ENCODE measurements around the gene SSH3.
A peak's percentile ranks its signal among the peaks of the same experiment; 100 is the strongest.

The SSH3 gene

GRCh38 chr11:67264260-67264659 lies 39.1 kb upstream of the SSH3 start:
- H3K27me3 ChIP-seq (ENCODE audit: control insufficient read depth, insufficient read depth, low read length) = no peaks in the 10 kb centered on the region
- H3K4me3 ChIP-seq (ENCODE audit: low read length) = no peak overlapping the region
- no peak overlapping the region for H3K27ac ChIP-seq (ENCODE audit: low read depth, low read length)
- H3K36me3 ChIP-seq (ENCODE audit: control insufficient read depth, insufficient read depth, low read length) = peaks cover 2% of the 10 kb centered on the region
- H3K9ac ChIP-seq (ENCODE audit: low read length) = no peak overlapping the region
- H3K4me1 ChIP-seq (ENCODE audit: control insufficient read depth, insufficient read depth, low read length) = peaks cover 10% of the 10 kb centered on the region

GRCh38 chr11:67264877-67265632 lies 38.3 kb upstream of the SSH3 start:
- Histone ChIP-seq H3K9ac (ENCODE audit: low read length) (no peak overlapping the region), H3K4me1 (ENCODE audit: control insufficient read depth, insufficient read depth, low read length) (peaks cover 18% of the 10 kb centered on the region), H3K27ac (ENCODE audit: low read depth, low read length) (no peak overlapping the region), H3K36me3 (ENCODE audit: control insufficient read depth, insufficient read depth, low read length) (peaks cover 2% of the 10 kb centered on the region), H3K27me3 (ENCODE audit: control insufficient read depth, insufficient read depth, low read length) (no peaks in the 10 kb centered on the region), H3K4me3 (ENCODE audit: low read length) (no peak overlapping the region)

- Histone ChIP-seq H3K4me3 (ENCODE audit: low read length) (peak overlapping the region; percentile 16), H3K4me1 (ENCODE audit: control insufficient read depth, insufficient read depth, low read length) (peaks cover 26% of the 10 kb centered on the region), H3K9ac (ENCODE audit: low read length) (no peak overlapping the region)
Measured at GRCh38 chr11:67265633-67266448, 37.5 kb upstream of the SSH3 start.

GRCh38 chr11:67266449-67267187 lies 36.7 kb upstream of the SSH3 start, which contains the start of gene GRK2:
GRK2 (plus strand) TSS chr11:67266473; CDS start chr11:67266700, 227 bp downstream.
- H3K4me1 ChIP-seq (ENCODE audit: control insufficient read depth, insufficient read depth, low read length) = peaks cover 27% of the 10 kb centered on the region

More at GRCh38 chr11:67265633-67266448, 37.5 kb upstream of the SSH3 start:
- Histone ChIP-seq H3K27me3 (ENCODE audit: control insufficient read depth, insufficient read depth, low read length) (no peaks in the 10 kb centered on the region), H3K27ac (ENCODE audit: low read depth, low read length) (peak overlapping the region; percentile 52), H3K36me3 (ENCODE audit: control insufficient read depth, insufficient read depth, low read length) (peaks cover 2% of the 10 kb centered on the region)

GRCh38 chr11:67267188-67268080 lies 35.9 kb upstream of the SSH3 start:
- Histone ChIP-seq H3K9ac (ENCODE audit: low read length) (peak overlapping the region; percentile 41), H3K27me3 (ENCODE audit: control insufficient read depth, insufficient read depth, low read length) (no peaks in the 10 kb centered on the region), H3K27ac (ENCODE audit: low read depth, low read length) (peak overlapping the region; percentile 42), H3K36me3 (ENCODE audit: control insufficient read depth, insufficient read depth, low read length) (peaks cover 2% of the 10 kb centered on the region), H3K4me3 (ENCODE audit: low read length) (peak overlapping the region; percentile 84), H3K4me1 (ENCODE audit: control insufficient read depth, insufficient read depth, low read length) (peaks cover 27% of the 10 kb centered on the region)

More at GRCh38 chr11:67266449-67267187, 36.7 kb upstream of the SSH3 start, which contains the start of gene GRK2:
- peaks cover 2% of the 10 kb centered on the region for H3K36me3 ChIP-seq (ENCODE audit: control insufficient read depth, insufficient read depth, low read length)
- H3K27me3 ChIP-seq (ENCODE audit: control insufficient read depth, insufficient read depth, low read length) = no peaks in the 10 kb centered on the region
- H3K4me3 ChIP-seq (ENCODE audit: low read length) = peak within 1 kb of the TSS; percentile 84
- H3K27ac ChIP-seq (ENCODE audit: low read depth, low read length) = peak within 1 kb of the TSS; percentile 52
- peak within 1 kb of the TSS; percentile 41 for H3K9ac ChIP-seq (ENCODE audit: low read length)

GRCh38 chr11:67268081-67268961 lies 35.0 kb upstream of the SSH3 start:
- Histone ChIP-seq H3K4me3 (ENCODE audit: low read length) (peak overlapping the region; percentile 84), H3K27ac (ENCODE audit: low read depth, low read length) (peak overlapping the region; percentile 42), H3K4me1 (ENCODE audit: control insufficient read depth, insufficient read depth, low read length) (peaks cover 31% of the 10 kb centered on the region), H3K27me3 (ENCODE audit: control insufficient read depth, insufficient read depth, low read length) (no peaks in the 10 kb centered on the region), H3K36me3 (ENCODE audit: control insufficient read depth, insufficient read depth, low read length) (peaks cover 2% of the 10 kb centered on the region), H3K9ac (ENCODE audit: low read length) (peak overlapping the region; percentile 41)

GRCh38 chr11:67268962-67269268 lies 34.4 kb upstream of the SSH3 start:
- Histone ChIP-seq H3K36me3 (ENCODE audit: control insufficient read depth, insufficient read depth, low read length) (peaks cover 2% of the 10 kb centered on the region), H3K9ac (ENCODE audit: low read length) (no peak overlapping the region), H3K27ac (ENCODE audit: low read depth, low read length) (no peak overlapping the region)

GRCh38 chr11:67269401-67270255 lies 33.7 kb upstream of the SSH3 start:
- peaks cover 31% of the 10 kb centered on the region for H3K4me1 ChIP-seq (ENCODE audit: control insufficient read depth, insufficient read depth, low read length)

More at GRCh38 chr11:67268962-67269268, 34.4 kb upstream of the SSH3 start:
- H3K27me3 ChIP-seq (ENCODE audit: control insufficient read depth, insufficient read depth, low read length) = no peaks in the 10 kb centered on the region
- peak overlapping the region; percentile 84 for H3K4me3 ChIP-seq (ENCODE audit: low read length)
- peaks cover 31% of the 10 kb centered on the region for H3K4me1 ChIP-seq (ENCODE audit: control insufficient read depth, insufficient read depth, low read length)

GRCh38 chr11:67270256-67271204 lies 32.8 kb upstream of the SSH3 start:
- peak overlapping the region; percentile 84 for H3K4me3 ChIP-seq (ENCODE audit: low read length)
- H3K27ac ChIP-seq (ENCODE audit: low read depth, low read length) = peak overlapping the region; percentile 50
- H3K27me3 ChIP-seq (ENCODE audit: control insufficient read depth, insufficient read depth, low read length) = no peaks in the 10 kb centered on the region
- H3K9ac ChIP-seq (ENCODE audit: low read length) = peak overlapping the region; percentile 27
- H3K4me1 ChIP-seq (ENCODE audit: control insufficient read depth, insufficient read depth, low read length) = peaks cover 31% of the 10 kb centered on the region
- H3K36me3 ChIP-seq (ENCODE audit: control insufficient read depth, insufficient read depth, low read length) = peaks cover 2% of the 10 kb centered on the region

More at GRCh38 chr11:67269401-67270255, 33.7 kb upstream of the SSH3 start:
- Histone ChIP-seq H3K27me3 (ENCODE audit: control insufficient read depth, insufficient read depth, low read length) (no peaks in the 10 kb centered on the region), H3K4me3 (ENCODE audit: low read length) (peak overlapping the region; percentile 84), H3K9ac (ENCODE audit: low read length) (peak overlapping the region; percentile 10), H3K27ac (ENCODE audit: low read depth, low read length) (peak overlapping the region; percentile 50), H3K36me3 (ENCODE audit: control insufficient read depth, insufficient read depth, low read length) (peaks cover 2% of the 10 kb centered on the region)
